GM18508 (cell line): ENCODE results near the gene EIPR1.
"Not testable (repeated sequence)": the region's sequence is repeated elsewhere in the genome, so short reads cannot be mapped to it uniquely, and the experiment has no call there.

ENCODE experiments used
- ATAC-seq: cut with Tn5 transposase; IDR thresholded peaks from one replicate; pipeline ENCODE4 v1.9.1; 2021; ENCODE audit warnings: moderate number of reproducible peaks; ENCODE audit not compliant: insufficient read depth, unreplicated experiment

Gene EIPR1

DNA sequence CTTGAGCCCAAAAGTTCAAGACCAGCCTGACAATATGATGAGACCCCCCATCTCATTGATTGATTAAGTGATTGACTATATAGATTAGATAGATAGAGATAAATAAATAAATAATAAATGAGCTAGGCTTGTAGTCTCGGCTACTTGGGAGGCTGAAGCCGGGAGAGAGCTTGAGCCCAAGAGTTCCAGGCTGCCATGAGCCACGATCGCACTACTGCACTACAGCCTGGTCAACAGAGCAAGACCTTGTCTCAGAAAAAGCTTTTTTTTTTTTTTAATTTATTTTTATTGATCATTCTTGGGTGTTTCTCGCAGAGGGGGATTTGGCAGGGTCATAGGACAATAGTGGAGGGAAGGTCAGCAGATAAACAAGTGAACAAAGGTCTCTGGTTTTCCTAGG is 12.4 kb downstream of the EIPR1 start:
- no peak for ATAC-seq

DNA sequence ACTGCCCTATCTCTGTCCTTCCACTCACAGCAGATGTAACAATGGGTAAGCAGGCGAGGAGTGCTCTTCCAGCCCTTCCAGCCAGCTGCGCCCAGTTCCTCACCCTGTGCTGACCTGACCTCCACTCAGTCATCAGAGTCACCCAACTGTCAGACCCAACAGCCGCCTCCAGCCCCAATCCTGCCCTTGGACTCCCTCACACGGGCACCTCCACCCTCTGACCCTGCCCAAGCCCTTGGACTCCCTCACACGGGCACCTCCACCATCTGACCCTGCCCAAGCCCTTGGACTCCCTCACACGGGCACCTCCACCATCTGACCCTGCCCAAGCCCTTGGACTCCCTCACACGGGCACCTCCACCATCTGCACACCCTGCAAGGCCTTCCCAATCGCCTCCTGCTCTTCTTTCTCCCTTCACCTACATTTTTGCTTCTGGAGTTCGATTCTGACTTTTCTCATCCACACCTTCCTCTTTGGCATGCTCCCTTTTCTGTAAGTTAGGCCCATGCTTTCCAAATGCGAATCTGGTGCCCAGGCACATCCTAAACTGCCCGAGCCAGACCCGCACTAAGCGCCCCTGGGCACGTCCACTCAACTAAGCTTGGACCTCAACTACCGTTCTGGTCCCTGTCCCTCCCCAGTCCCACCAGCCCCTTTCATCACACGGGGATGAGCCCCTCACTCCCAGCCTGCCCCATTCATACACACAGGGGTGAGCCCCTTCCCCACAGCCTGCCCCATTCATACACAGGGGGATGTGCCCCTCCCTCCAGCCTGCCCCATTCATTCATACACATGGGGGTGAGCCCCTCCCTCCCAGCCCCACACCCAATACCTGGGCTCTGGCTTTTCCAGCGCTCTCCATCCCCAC is 15.9 kb downstream of the EIPR1 start:
- no peak for ATAC-seq

DNA sequence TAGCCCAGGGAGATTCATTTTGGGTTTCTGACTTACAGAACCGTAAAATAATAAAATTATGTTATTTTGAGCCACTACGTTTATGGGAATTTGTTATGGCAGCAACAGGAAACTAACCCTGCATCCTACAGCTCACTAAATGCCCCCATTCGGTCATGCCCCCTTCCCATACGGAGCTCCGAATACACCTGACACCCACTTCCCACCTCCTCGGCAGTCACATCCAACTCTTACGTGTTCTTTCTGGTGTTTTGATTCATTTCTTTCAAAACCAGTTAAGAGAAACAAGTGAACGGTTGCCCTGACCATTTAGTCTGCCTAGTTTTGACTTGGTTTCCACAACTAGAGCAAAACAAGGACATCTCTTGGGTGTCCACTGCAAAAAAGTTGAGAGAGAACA is 19.7 kb downstream of the EIPR1 start:
- no peak for ATAC-seq

- ATAC-seq, result not testable (repeated sequence)
Observed at GRCh38 chr2:3357446-3357845, 20.2 kb downstream of the EIPR1 start.

DNA sequence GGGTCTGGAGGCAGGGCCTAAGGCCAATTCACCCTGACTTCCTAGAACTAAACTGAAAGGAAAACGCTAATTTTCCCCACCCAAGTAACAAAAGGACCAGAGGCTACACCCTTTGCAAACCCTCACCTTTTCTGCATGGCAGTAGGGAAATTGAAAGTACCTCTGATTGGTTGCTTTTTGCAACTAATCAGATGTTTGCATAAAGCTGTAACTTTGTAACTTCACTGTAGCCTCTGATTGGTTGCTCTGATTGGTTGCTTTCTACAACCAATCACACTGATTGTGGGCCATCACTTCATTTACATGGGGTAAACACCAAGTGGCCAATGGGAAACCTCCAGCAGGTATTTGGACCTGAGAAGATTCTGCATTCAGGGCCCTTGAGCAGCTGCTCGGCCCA is 20.8 kb downstream of the EIPR1 start:
- ATAC-seq, result no peak

DNA sequence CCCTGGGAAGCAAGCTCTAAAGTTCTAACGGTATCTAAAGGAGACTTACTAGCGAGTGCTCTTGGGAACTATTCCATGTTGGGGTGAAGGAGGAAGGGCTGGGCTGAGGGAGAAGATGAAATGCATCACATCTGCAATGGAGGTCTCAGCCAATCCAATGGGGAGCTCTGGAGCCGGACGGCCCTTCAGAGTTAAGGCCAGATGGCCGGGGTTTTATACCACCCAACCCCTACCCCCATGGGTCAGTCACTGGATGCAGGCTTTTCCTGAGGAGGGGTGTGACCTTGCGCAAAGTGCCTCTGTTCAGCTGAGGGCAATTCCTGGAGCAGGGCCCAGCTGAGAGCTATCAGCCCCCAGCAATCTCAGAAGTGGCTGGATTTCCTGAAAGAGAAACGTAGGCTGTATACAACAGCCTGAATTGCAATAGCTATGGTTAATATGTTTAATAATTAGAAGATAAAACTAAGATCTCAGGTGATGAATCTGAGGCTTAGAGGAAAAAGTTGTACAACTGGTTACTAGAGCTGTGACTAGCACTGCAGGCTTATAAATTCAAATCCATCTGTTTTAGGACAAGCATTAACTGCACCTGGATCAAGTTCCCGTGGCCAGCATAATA is 21.6 kb downstream of the EIPR1 start:
- ATAC-seq, result no peak

DNA sequence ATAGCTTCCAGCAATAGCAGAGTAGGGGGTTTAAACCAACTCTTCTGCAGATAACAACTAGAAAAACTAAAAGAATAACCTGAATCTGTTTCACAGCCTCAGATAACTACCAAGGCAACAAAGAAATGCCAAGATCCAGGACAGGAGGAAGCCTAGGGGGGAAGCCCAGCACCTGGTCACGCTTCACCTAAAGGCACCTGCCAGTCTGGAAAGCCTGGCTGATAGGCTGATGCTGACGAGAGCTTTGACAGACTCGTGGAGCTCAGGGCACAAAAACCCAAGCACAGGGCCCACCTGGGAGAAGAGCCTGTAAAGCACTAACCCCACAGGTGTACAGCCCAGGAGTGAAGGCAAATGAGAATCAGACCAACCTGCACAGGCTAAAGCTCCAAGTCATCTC is 22.6 kb downstream of the EIPR1 start:
- no peak for ATAC-seq

GRCh38 chr2:3349211-3349693 is 28.4 kb downstream of the EIPR1 start:
- no peak for ATAC-seq

GRCh38 chr2:3348767-3349166 is 28.9 kb downstream of the EIPR1 start:
- no peak for ATAC-seq

- no peak for ATAC-seq
Observed at GRCh38 chr2:3345621-3346020, 32.0 kb downstream of the EIPR1 start.

DNA sequence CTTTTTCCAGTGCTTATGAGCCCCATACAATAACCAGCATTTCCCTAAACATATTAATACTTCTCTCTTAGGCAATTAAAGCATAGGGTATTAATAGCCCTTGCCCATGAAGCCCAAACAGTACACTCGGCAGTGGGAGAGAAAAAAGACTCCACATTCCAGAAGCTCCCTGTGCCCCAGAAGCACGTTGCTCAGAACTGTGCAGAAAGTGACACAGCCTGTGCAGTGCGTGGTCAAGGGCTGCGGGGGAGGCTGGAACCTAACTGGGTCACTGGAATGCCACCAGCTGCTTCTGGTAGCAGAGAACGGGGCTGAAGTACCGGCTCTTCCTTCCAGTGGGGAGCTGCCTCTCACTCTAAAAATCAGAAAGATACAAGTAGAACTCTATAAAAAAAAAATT is 32.7 kb downstream of the EIPR1 start:
- ATAC-seq, result no peak

GRCh38 chr2:3343012-3343411 is 34.6 kb downstream of the EIPR1 start:
- ATAC-seq, result no peak

DNA sequence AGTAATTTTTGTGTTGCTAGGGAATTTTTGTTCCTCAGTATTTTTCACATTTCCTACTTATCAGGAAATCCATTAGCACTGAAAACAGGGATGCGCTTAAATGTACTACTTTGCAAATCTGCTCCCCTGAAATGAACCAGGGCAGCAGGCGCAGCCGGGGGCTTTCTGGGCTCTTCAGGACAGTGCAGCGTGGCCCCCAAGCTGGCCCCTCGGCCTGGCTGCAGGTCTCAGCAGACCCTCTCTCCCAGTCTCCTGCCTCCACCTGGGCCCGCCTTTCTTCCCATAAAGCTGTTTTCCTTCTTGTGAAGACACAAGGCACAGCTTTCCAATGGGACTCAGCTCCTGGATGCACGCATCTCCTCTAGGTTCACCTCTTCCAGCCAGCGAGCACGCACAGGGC is 35.3 kb downstream of the EIPR1 start:
- no peak for ATAC-seq

GRCh38 chr2:3341336-3341735 is 36.3 kb downstream of the EIPR1 start:
- ATAC-seq, result no peak

DNA sequence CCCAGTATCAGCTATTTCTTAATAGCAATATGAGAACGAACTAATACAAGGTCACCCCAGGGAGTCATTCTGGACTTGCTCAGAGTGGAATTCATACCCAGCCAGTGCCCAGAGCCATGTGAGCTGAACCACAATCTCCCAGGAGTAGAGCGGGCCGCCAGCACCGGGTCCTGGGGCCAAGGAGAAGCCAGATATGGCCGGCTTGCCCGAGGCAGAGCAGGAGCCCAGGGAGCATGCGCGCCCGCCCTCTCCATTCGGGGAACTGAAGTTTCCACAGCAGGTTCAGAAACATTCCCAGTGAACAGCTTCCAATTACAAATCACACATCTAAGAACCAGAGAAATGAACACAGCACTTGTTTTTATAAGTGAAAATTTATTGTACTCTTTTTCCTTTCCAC is 37.5 kb downstream of the EIPR1 start:
- ATAC-seq, result no peak

DNA sequence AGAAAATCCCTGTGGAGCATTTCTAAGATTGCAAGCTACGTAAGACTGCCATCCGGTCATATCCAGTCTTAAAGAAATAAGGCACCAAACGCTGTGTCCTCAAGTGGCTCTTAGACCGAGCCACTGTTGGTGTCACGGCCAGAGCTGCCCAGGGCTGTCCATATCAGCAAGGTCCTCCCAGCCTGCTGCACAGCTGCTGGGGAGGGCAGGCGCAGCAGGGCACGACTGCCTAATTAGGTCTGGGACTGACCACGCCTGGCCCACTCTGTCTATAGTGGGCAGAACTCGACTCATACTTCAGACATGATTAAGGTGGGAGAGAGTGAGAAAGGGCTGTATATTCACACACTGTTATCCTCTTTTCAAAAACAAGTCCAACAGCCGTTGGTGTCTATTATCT is 39.3 kb downstream of the EIPR1 start:
- no peak for ATAC-seq

GRCh38 chr2:3336844-3337243 is 40.8 kb downstream of the EIPR1 start:
- ATAC-seq, result no peak

GRCh38 chr2:3334392-3335345 is 42.9 kb downstream of the EIPR1 start:
- no peak for ATAC-seq

- ATAC-seq, result no peak
Observed at GRCh38 chr2:3332133-3332532, 45.5 kb downstream of the EIPR1 start.

DNA sequence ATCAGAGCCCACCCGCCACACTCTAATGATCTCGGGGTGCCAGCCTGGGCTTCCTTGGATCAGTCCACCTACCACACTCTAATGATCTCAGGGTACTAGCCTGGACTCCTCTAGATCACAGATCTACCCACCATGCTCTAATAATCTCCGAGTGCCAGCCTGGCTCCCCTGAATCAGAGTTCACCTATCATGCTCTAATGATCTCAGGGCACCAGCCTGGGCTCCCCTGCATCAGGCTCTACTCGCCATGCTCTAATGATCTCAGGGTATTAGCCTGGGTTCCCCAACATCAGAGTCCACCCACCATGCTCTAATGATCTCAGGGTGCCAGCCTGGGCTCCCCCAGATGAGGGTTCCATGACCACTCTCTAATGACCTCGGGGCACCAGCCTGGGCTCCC is 48.1 kb downstream of the EIPR1 start:
- no peak for ATAC-seq

DNA sequence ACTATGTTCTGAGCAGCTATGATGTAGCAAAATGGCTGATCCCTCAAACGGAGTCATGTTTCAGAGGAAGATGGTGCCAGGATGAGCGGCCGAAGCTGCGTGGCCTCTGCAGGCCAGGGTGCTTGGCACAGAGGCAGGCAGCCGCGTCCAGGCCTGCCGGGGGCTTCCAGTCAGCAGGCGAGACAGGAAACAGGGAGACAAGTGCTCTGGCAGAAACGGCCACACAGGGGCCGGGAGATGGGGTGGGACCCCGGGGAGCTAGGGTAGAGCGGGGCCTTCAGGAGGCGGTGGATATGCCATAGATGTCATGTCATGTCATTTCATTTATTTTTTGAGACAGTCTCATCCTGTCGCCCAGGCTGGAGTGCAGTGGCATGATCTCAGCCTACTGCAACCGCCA is 50.7 kb downstream of the EIPR1 start:
- no peak for ATAC-seq
